Thoracic aorta (tissue), 2 donors: Measurements from ENCODE around the gene HELQ. TPM values are rescaled to one million over a fixed set of nuclear protein-coding genes. Genes with fewer than 3 reads are reported as not detected.

Experiments
- ATAC-seq: fragments of 150-250 bp; one replicate; pipeline ENCODE4 v1.8.0; 2017; ENCODE audit warnings: low read depth; ENCODE audit not compliant: insufficient number of reproducible peaks, low FRiP score
- DNase-seq: peaks from one replicate; pipeline ENCODE4 v3.0.0-alpha.2; 2020; ENCODE audit warnings: low spot score
- H3K27ac ChIP-seq, 2 donors: fragments of 200-600 bp; sonication (generic); 1 replicate in 1 of 2; 2 replicates in 1 of 2; pipeline ENCODE4 v1.5.1; 2016; ENCODE audit warnings: mild to moderate bottlenecking in 2 of 2, moderate library complexity in 2 of 2
- H3K27me3 ChIP-seq: fragments of 200-600 bp; sonication (generic); replicated peaks from 2 replicates; pipeline ENCODE4 v1.6.0; 2016; ENCODE audit warnings: mild to moderate bottlenecking; ENCODE audit not compliant: insufficient read depth
- H3K36me3 ChIP-seq: fragments of 200-600 bp; sonication (generic); one replicate; pipeline ENCODE4 v1.5.1; 2016
- H3K4me1 ChIP-seq, 2 donors: fragments of 200-600 bp; sonication (generic); 1 replicate in 1 of 2; 2 replicates in 1 of 2; pipeline versions ENCODE4 v1.5.1 to v1.6.0; 2016; ENCODE audit warnings: low read depth in 2 of 2, mild to moderate bottlenecking in 1 of 2; ENCODE audit not compliant: control insufficient read depth in 1 of 2
- H3K4me3 ChIP-seq: fragments of 200-600 bp; sonication (generic); 2 replicates; pipeline ENCODE4 v1.5.1; 2016; ENCODE audit warnings: mild to moderate bottlenecking
- H3K9me3 ChIP-seq: fragments of 200-600 bp; sonication (generic); 2 replicates; pipeline ENCODE4 v1.5.1; 2016
- CTCF ChIP-seq: fragments of 200-600 bp; sonication (generic); IDR thresholded peaks from one replicate; pipeline ENCODE4 v1.5.1; 2019; ENCODE audit warnings: antibody characterized with exemption
- total RNA-seq, 2 donors: library from RNA; depleted of rRNA; stranded (reverse); fragments of >200 nt; gene quantifications; one replicate each; pipeline versions ENCODE4 v1.1.0 to v1.2.3, GENCODE V29; 2016

HELQ gene
- total RNA-seq, 2 donors from 2014 or later, result 11.6 to 19.6 TPM

GRCh38 chr4:83371936-83372335 is 83.7 kb downstream of the HELQ start:
- no peaks in the 10 kb centered on the region for H3K9me3 ChIP-seq
- no peak for ATAC-seq
- TF ChIP-seq CTCF, result no peak

GRCh38 chr4:83371235-83371634 is 84.4 kb downstream of the HELQ start:
- no peak for TF ChIP-seq CTCF
- Histone ChIP-seq H3K27me3 (no peaks in the 10 kb centered on the region), H3K36me3 (no peaks in the 10 kb centered on the region), H3K4me1 (no peaks in the 10 kb centered on the region), H3K27ac (no peak overlapping the region), H3K4me3 (no peak overlapping the region), H3K9me3 (no peaks in the 10 kb centered on the region)
- ATAC-seq, result no peak
- DNase-seq, result no peak

More at GRCh38 chr4:83371936-83372335, 83.7 kb downstream of the HELQ start:
- Histone ChIP-seq H3K4me3 (no peak overlapping the region), H3K27ac (no peak overlapping the region), H3K36me3 (no peaks in the 10 kb centered on the region), H3K27me3 (no peaks in the 10 kb centered on the region), H3K4me1 (no peaks in the 10 kb centered on the region)
- DNase-seq, result no peak

- DNase-seq (no peak), ATAC-seq (no peak)
- TF ChIP-seq CTCF, result no peak
- Histone ChIP-seq H3K4me1 (no peaks in the 10 kb centered on the region), H3K27ac (no peak overlapping the region), H3K27me3 (no peaks in the 10 kb centered on the region), H3K9me3 (no peaks in the 10 kb centered on the region), H3K36me3 (no peaks in the 10 kb centered on the region), H3K4me3 (no peak overlapping the region)
These were observed 85.0 kb downstream of the HELQ start for GRCh38 chr4:83370640-83370906.

GRCh38 chr4:83369831-83370639 is 85.6 kb downstream of the HELQ start:
- Histone ChIP-seq H3K27ac (no peak overlapping the region), H3K9me3 (no peaks in the 10 kb centered on the region), H3K4me3 (no peak overlapping the region), H3K36me3 (no peaks in the 10 kb centered on the region), H3K4me1 (no peaks in the 10 kb centered on the region), H3K27me3 (no peaks in the 10 kb centered on the region)
- TF ChIP-seq CTCF, result no peak
- no peak for ATAC-seq
- no peak for DNase-seq

- no peak for ATAC-seq
- no peak overlapping the region for H3K4me3 ChIP-seq
These were observed 91.3 kb downstream of the HELQ start for GRCh38 chr4:83364312-83364711.

More at GRCh38 chr4:83364312-83364711, 91.3 kb downstream of the HELQ start:
- H3K4me1 ChIP-seq, result no peaks in the 10 kb centered on the region
- H3K27me3 ChIP-seq, result no peaks in the 10 kb centered on the region
- TF ChIP-seq CTCF, result no peak
- H3K9me3 ChIP-seq, result no peaks in the 10 kb centered on the region
- H3K36me3 ChIP-seq, result no peaks in the 10 kb centered on the region
- H3K27ac ChIP-seq, result no peak overlapping the region
- DNase-seq, result no peak
